ENCODE measurements around the gene FHIT.

Gene FHIT

DNA sequence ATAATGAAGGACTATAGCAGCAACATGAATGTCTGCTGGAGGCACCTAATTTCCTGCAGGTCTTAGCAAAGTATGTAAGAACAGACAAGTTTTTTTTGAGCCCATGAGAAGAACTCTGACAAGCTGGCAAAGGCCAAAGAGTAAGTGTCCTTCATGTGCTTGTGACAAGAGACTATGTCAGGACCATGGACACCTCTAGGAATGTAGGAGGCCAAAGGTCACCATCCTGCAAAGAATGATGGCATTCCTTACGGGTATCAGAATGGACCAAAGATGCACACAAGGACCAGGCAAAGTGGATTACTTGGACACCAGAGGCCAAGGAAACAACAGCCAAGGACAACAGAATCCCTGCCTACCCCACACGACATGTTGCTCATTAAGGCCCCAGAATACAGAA, 1343.0 kb downstream of the FHIT start:
- Mint-ChIP-seq H3K9me3 (peaks cover 7% of the 10 kb centered on the region), H3K27ac (no peak overlapping the region), H3K27me3 (ENCODE audit: low read depth, poor library complexity) (peaks cover 5% of the 10 kb centered on the region), H3K4me3 (no peak overlapping the region), H3K36me3 (ENCODE audit: low read depth) (no peaks in the 10 kb centered on the region), H3K4me1 (no peaks in the 10 kb centered on the region)
- peak; percentile 44 for DNase-seq
- TF ChIP-seq, protein P1, sequence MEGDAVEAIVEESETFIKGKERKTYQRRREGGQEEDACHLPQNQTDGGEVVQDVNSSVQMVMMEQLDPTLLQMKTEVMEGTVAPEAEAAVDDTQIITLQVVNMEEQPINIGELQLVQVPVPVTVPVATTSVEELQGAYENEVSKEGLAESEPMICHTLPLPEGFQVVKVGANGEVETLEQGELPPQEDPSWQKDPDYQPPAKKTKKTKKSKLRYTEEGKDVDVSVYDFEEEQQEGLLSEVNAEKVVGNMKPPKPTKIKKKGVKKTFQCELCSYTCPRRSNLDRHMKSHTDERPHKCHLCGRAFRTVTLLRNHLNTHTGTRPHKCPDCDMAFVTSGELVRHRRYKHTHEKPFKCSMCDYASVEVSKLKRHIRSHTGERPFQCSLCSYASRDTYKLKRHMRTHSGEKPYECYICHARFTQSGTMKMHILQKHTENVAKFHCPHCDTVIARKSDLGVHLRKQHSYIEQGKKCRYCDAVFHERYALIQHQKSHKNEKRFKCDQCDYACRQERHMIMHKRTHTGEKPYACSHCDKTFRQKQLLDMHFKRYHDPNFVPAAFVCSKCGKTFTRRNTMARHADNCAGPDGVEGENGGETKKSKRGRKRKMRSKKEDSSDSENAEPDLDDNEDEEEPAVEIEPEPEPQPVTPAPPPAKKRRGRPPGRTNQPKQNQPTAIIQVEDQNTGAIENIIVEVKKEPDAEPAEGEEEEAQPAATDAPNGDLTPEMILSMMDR (IDR thresholded peaks at IDR 0.05) = no peak

DNA sequence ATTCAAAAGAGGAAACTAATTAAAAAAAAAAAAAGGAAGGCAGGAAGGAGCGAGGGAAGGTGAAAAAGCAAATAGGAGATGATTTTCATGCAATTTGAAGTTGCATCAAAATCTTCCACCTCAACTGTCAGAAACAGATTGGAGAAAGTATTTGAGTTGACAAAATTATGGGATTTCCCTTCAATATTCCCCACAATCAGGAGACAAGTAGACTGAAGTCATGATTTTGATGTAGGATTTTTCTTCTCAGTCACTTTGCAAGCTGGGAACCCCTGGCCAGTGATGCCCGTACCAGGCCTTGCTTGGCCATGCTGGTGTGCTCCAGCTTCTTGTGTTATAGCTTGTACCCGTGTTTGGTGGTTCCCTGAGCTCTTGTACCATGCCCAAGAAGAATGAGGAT, 1347.0 kb downstream of the FHIT start:
- Mint-ChIP-seq H3K4me3 (no peak overlapping the region), H3K27me3 (ENCODE audit: low read depth, poor library complexity) (no peaks in the 10 kb centered on the region), H3K4me1 (no peaks in the 10 kb centered on the region), H3K27ac (peak overlapping the region; percentile 47), H3K9me3 (peaks cover 7% of the 10 kb centered on the region), H3K36me3 (ENCODE audit: low read depth) (no peaks in the 10 kb centered on the region)
- DNase-seq = no peak
- TF ChIP-seq, protein P1 (IDR thresholded peaks at IDR 0.05) = no peak

DNA sequence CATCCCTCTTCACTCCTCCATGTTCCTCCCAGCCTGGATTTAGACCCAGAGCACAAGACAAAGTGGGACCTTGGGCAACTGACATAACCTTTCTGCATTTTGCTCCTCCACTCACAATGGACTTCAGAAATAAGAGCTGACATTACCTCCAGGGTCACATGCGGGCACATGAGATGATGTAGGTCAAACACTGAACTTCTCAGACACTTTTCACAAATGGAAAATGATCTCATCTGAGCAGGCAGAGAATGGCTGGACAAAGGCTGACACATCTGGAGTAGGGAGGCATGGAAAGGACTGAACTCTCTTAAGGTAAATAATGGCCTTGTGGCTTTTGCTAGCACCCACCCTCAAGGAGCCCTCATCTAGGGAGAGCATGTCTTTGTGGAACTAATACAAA, 1352.2 kb downstream of the FHIT start:
- DNase-seq = no peak
- no peak overlapping the region for H3K4me3 Mint-ChIP-seq
- no peaks in the 10 kb centered on the region for H3K4me1 Mint-ChIP-seq
- TF ChIP-seq, protein P1 (IDR thresholded peaks at IDR 0.05) = no peak
- H3K9me3 Mint-ChIP-seq = peaks cover 2% of the 10 kb centered on the region
- H3K27ac Mint-ChIP-seq = no peak overlapping the region
- no peaks in the 10 kb centered on the region for H3K27me3 Mint-ChIP-seq (ENCODE audit: low read depth, poor library complexity)
- H3K36me3 Mint-ChIP-seq (ENCODE audit: low read depth) = no peaks in the 10 kb centered on the region

DNA sequence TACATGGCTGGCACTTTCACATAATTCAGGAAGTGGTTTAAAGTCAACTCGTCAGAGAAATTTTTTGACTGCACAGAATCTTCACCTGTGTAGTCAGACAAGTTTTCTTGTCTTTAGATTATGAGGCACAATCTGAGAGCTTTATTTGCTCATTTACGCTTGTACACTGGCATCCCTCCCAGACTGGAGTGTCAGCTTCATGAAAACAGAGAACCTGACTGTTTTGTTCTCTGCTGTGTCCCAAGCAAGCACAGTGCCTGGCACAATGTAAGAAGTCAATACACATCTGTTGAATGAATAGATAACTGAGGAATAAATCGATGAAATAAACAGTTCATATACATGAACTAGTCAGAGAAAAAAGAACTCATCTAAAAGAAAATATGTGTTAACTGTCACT, 1355.3 kb downstream of the FHIT start:
- no peaks in the 10 kb centered on the region for H3K27me3 Mint-ChIP-seq (ENCODE audit: low read depth, poor library complexity)

DNA sequence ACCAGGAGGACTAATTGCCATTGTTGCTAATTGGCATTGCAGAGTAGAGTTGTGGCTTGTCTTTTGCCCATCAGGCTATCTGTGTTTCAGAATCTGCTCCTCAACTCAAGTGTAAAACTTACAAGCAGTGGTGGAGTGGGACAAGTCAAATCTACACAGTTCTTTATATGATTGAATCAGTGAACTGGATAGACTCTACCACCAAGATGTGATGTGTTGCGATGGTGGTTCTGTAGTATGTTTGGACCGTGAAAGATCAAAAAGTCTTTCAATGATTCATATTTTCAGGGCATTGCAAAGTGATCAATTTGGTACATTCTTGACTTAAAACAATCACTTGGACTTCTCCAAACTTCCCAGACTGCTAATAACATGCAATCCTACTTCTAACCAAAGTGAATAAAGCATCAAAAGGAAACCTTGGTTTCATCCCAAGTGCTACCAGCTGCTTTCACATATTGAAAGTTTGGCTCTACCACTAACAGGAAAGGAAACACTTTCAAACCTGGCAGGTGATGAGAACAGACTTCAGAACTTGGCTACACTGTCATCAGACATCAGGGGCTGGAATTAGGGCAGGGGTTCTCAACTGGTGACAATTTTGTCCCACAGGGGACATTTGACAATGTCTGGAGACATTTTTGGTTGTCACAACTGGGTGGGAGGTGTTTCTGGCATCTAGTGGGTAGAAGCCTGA, 1356.7 kb downstream of the FHIT start:
- DNase-seq = no peak
- Mint-ChIP-seq H3K4me1 (no peaks in the 10 kb centered on the region), H3K9me3 (no peaks in the 10 kb centered on the region), H3K4me3 (no peak overlapping the region), H3K36me3 (ENCODE audit: low read depth) (peaks cover 5% of the 10 kb centered on the region), H3K27ac (no peak overlapping the region), H3K27me3 (ENCODE audit: low read depth, poor library complexity) (no peaks in the 10 kb centered on the region)
- TF ChIP-seq, protein P1 (IDR thresholded peaks at IDR 0.05) = no peak

More for the DNA sequence above, 1355.3 kb downstream of the FHIT start:
- H3K9me3 Mint-ChIP-seq = no peaks in the 10 kb centered on the region
- TF ChIP-seq, protein P1 (IDR thresholded peaks at IDR 0.05) = no peak
- no peaks in the 10 kb centered on the region for H3K4me1 Mint-ChIP-seq
- no peak overlapping the region for H3K27ac Mint-ChIP-seq
- no peak for DNase-seq
- no peaks in the 10 kb centered on the region for H3K36me3 Mint-ChIP-seq (ENCODE audit: low read depth)
- no peak overlapping the region for H3K4me3 Mint-ChIP-seq

DNA sequence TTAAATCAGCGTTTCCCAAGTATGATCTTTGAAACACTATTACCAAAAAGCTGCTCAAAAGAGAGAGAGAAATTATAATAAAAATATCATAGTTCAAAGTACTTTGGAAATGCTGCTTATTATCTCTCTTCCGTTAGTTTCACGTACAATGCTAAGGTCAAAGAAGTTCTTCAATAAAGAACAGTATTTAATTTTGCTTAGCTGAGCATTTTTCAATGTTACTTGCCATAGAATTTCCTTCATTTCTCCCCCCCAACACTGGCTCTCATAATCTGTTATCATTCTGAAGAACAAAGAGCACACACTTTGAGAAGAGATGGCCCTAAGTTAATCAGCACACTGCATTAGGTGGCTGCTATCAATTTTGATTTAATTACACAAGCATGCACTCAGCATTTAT, 1360.6 kb downstream of the FHIT start:
- no peak for DNase-seq
- TF ChIP-seq, protein P1 (IDR thresholded peaks at IDR 0.05) = no peak
- Mint-ChIP-seq H3K9me3 (peaks cover 4% of the 10 kb centered on the region), H3K36me3 (ENCODE audit: low read depth) (peaks cover 5% of the 10 kb centered on the region), H3K27ac (no peak overlapping the region), H3K4me3 (no peak overlapping the region), H3K27me3 (ENCODE audit: low read depth, poor library complexity) (no peaks in the 10 kb centered on the region), H3K4me1 (peaks cover 22% of the 10 kb centered on the region)
